ENCODE results near the gene NXPH4. TPM values are rescaled to one million over a fixed set of nuclear protein-coding genes. Genes with fewer than 3 reads are reported as not detected.

NXPH4 gene
- total RNA-seq, 1 donor from 2014 or later: 1.0 TPM

DNA sequence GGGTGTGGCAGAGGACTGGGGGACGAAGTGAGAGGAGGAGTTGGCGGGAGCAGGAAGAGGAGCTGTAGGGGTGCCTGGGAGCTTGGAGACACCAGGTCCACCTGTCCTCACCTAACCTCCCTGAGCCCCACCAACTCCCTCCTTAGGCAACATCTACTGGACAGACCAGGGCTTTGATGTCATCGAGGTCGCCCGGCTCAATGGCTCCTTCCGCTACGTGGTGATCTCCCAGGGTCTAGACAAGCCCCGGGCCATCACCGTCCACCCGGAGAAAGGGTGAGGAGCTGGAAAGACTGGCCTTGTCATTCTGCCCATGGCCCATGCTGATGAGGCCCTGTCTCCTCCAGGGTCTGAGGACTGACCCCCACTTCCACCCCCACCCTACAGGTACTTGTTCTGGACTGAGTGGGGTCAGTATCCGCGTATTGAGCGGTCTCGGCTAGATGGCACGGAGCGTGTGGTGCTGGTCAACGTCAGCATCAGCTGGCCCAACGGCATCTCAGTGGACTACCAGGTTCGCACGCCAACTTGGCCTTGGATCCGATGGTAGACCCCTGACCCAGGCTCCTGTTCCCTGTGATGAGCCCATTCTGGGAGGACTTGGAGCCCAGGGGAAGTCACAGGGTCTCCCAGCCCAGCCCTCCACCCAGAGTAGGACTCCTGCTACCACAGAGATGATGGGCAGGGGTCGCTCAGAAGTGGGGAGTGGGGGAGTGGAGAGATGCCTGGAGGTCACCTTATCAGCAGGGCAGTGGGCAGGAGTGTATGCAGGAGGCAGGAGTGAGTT, 32.5 kb upstream of the NXPH4 start:
- intact Hi-C loops (cut with micrococcal nuclease): loop anchor here (1.0 kb wide), 3 partner anchors 60 to 176 kb away; no protein-coding TSS in a partner anchor

- intact Hi-C loops (cut with micrococcal nuclease): no loop called here
Measured at GRCh38 chr12:57185403-57185802, 31.2 kb upstream of the NXPH4 start.

DNA sequence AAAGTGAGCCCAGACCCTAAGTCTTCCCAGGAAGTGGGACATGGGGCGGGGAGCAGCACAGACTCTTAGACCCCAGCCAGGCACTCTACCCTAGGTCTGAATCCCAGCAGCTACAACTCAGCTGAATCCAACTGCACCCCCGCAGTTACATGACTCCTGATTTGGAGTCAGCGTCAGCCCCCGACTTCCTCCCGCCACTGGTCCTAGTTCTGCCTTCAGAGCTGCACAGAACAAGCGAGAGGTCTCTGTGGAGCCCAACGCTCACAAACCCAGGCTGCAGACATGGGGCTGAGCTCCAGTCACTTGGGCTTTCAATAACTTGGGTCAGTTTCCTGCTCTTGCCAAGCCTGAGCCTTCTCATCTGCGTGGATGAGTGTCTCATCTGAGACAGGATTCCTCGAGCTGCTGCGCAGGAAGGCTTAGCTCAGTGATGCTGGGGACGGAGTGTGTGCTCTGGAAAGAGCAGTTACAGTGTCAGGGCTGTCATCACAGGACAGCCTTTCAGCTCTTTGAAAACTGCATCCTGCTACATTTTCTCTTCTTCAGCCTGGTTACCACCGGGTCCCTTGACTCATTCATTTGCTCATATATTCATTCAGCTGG, 30.6 kb upstream of the NXPH4 start:
- intact Hi-C loops (cut with micrococcal nuclease): no loop called here

DNA sequence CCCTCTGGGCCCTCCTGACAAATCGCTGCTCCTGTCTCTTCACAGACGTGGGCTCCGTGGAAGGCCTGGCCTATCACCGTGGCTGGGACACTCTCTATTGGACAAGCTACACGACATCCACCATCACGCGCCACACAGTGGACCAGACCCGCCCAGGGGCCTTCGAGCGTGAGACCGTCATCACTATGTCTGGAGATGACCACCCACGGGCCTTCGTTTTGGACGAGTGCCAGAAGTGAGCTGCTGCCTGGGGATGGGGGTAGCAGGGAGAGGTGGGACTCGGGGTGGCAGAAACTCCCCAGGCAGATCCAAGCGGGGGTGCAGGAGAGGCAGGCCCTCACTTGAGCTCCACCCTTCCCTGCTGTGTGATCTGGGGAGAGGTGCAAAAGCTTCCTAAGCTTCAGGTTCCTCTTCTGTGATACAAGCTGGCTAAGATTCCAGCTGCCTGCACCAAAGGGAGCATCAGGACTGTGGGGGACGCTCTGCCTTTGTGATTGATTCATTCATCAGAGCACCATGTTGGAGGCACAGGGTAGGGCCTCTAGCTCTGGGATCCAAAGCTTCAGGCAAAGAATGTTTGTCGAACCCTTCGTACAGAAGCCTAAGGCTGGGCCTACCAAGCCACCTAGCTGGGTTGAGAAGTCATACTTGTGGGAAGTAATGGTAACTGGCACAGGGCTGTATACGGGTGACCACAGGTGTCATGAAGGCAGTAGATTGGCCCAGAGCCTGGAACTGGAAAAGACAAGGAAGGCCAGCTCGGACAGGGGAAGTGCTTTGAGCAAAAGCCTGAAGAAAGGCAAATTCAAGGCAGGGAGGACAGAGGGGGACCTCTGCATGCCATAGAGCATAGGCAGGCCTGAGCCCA, 29.1 kb upstream of the NXPH4 start:
- intact Hi-C loops (cut with micrococcal nuclease): no loop called here

DNA sequence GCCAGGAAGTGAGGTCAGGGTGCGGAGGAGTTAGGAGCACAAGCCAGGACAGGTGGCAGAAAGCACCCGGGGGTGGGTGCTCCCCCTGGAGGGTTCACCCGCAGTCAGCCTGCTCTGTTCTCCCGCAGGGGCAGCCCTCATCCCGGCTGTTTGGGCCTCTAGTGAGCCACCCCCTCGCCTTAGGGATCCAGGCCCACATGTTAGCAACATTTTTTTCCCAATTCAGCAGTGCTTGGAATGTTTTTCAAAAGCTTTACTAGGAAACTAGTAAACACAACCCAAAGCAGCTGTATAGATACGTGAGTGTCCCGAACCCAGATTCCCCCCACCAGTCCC, 28.5 kb upstream of the NXPH4 start:
- intact Hi-C loops (cut with micrococcal nuclease): no loop called here

- intact Hi-C loops (cut with micrococcal nuclease): no loop called here
Measured at GRCh38 chr12:57190037-57190436, 26.6 kb upstream of the NXPH4 start.

DNA sequence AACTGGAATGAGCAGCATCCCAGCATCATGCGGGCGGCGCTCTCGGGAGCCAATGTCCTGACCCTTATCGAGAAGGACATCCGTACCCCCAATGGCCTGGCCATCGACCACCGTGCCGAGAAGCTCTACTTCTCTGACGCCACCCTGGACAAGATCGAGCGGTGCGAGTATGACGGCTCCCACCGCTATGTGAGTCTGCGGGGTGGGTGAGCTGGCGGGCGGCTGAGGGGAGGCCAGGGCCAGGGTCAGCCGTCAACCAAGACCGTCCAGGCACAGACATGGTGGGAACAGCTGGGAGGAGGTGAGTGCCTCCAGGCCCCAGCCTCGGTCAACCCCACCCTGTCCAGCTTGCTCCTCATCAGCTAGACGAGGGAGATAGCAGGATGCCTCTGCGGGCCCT, 25.8 kb upstream of the NXPH4 start:
- intact Hi-C loops (cut with micrococcal nuclease): no loop called here

- intact Hi-C loops (cut with micrococcal nuclease): no loop called here
Measured at GRCh38 chr12:57191410-57191809, 25.2 kb upstream of the NXPH4 start.

DNA sequence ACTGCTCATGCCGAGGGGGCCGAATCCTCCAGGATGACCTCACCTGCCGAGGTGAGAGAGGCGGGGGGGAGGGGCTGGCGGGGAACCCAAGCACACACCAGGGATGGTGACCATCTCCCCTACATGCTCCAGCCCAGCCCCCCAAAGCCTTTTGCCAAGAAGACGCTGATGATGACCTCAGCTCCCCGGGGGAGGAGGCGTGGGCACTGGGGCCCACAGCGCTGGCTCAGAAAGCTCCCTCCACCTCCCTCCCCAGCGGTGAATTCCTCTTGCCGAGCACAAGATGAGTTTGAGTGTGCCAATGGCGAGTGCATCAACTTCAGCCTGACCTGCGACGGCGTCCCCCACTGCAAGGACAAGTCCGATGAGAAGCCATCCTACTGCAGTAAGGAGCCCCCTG, 23.7 kb upstream of the NXPH4 start:
- intact Hi-C loops (cut with micrococcal nuclease): no loop called here

DNA sequence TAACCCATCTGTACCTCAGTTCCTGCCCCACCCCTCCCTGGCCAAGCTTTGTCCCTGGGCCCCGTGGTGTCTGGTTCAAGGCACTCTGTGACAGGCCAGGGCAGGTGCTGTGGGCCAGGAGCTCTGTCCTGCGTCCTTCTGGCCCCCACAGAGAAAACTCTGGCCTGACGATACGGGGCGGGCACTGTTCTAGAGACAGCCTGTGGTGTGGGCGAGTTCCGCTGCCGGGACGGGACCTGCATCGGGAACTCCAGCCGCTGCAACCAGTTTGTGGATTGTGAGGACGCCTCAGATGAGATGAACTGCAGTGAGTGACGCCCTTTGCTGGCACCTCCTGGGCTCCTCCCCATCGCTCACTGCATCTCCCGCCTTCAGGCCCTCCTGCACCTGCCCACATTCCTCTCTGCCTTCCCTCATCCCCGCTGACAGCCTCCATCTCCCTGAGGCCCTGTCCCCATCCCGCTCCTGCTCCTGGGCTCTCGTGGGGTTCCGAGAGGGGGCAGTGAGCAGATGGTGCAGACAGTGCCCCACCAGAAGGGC, 22.8 kb upstream of the NXPH4 start:
- intact Hi-C loops (cut with micrococcal nuclease): no loop called here

- intact Hi-C loops (cut with micrococcal nuclease): no loop called here
Measured at GRCh38 chr12:57194253-57194652, 22.3 kb upstream of the NXPH4 start.

GRCh38 chr12:57195186-57195585, 21.4 kb upstream of the NXPH4 start:
- intact Hi-C loops (cut with micrococcal nuclease): no loop called here

- intact Hi-C loops (cut with micrococcal nuclease): no loop called here
Measured at GRCh38 chr12:57195611-57196371, 20.8 kb upstream of the NXPH4 start.

GRCh38 chr12:57196439-57196838, 20.2 kb upstream of the NXPH4 start:
- intact Hi-C loops (cut with micrococcal nuclease): no loop called here

- intact Hi-C loops (cut with micrococcal nuclease): no loop called here
Measured at GRCh38 chr12:57196956-57197355, 19.6 kb upstream of the NXPH4 start.

DNA sequence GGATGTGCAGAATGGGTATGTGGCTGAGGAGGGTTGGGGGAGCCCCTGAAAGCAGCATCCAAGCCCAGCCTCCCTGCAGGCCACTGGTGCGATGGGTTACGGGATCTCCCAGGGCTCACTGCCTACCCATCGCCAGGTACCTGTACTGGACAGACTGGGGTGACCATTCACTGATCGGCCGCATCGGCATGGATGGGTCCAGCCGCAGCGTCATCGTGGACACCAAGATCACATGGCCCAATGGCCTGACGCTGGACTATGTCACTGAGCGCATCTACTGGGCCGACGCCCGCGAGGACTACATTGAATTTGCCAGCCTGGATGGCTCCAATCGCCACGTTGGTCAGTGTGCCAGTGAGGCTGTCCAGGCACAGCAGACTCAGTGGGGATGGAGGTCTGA, 18.3 kb upstream of the NXPH4 start:
- intact Hi-C loops (cut with micrococcal nuclease): no loop called here

- intact Hi-C loops (cut with micrococcal nuclease): no loop called here
Measured at GRCh38 chr12:57199191-57199590, 17.4 kb upstream of the NXPH4 start.

- intact Hi-C loops (cut with micrococcal nuclease): no loop called here
Measured at GRCh38 chr12:57200497-57200896, 16.1 kb upstream of the NXPH4 start.

DNA sequence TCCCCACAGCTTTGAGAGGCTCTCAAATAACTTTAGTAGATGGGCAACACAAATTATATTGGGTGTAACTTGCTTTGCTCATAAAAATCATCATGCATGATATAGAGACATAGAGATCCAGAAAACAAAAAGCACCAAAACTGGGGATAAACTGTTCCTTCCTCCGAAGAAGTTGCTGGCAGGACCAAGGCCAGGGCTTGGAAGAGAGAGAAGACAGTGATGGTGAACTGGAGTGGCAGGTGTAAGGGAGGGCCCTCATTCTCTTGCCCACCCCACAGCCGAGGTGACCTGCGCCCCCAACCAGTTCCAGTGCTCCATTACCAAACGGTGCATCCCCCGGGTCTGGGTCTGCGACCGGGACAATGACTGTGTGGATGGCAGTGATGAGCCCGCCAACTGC, 15.4 kb upstream of the NXPH4 start:
- intact Hi-C loops (cut with micrococcal nuclease): no loop called here

DNA sequence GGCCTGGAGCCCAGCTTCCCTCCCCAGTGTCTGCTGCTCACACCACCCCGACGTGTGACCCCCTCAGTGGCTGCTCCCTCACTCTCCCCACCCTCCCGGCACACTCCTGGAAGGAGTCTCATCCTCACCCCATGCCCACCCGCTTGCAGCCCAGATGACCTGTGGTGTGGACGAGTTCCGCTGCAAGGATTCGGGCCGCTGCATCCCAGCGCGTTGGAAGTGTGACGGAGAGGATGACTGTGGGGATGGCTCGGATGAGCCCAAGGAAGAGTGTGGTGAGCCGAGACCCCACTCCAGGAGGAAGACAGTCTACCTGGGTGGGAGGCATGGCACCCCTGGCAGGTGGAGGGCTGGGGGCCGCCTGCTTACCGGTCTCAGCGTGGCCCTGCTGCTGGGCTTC, 15.0 kb upstream of the NXPH4 start:
- intact Hi-C loops (cut with micrococcal nuclease): no loop called here

DNA sequence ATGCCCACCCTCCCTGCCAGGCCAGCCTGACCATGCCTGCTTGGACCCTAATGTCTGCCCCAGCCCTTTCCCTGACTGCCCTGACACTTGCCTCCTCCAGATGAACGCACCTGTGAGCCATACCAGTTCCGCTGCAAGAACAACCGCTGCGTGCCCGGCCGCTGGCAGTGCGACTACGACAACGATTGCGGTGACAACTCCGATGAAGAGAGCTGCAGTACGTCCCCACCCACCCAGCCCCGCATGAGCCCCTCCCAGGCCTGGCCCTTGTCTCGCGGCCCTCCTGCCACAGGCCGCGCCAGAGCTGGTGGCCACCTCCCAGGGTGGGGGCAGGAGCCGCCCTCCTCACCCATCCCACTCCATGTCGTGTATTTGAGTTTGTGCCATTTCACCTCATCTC, 14.3 kb upstream of the NXPH4 start:
- intact Hi-C loops (cut with micrococcal nuclease): no loop called here
